Loucy (cell line): ENCODE data around the gene TM4SF1.
A peak's percentile ranks its signal among the peaks of the same experiment; 100 is the strongest.

ENCODE experiments used
- H2AFZ ChIP-seq: fragments of 200-600 bp; sonication (generic); 2 replicates; pipeline ENCODE4 v1.6.0; 2016; ENCODE audit warnings: antibody characterized with exemption, mild to moderate bottlenecking, low read length, moderate library complexity
- H3F3A ChIP-seq: fragments of 200-600 bp; 2 replicates; pipeline ENCODE4 v1.6.0; 2016; ENCODE audit warnings: antibody characterized with exemption, low read depth, mild to moderate bottlenecking
- H3K27me3 ChIP-seq: fragments of 200-600 bp; sonication (generic); 2 replicates; pipeline ENCODE4 v1.6.1; 2014; ENCODE audit warnings: low read length, mild to moderate bottlenecking; ENCODE audit not compliant: insufficient read depth, poor library complexity, severe bottlenecking
- H3K36me3 ChIP-seq: fragments of 200-600 bp; sonication (generic); 2 replicates; pipeline ENCODE4 v1.6.1; 2016; ENCODE audit warnings: low read length; ENCODE audit not compliant: insufficient read depth
- H3K4me1 ChIP-seq: fragments of 200-600 bp; sonication (generic); 2 replicates; pipeline ENCODE4 v1.5.1; 2014; ENCODE audit warnings: low read length, mild to moderate bottlenecking; ENCODE audit not compliant: insufficient read depth, poor library complexity, severe bottlenecking
- H3K4me2 ChIP-seq: fragments of 200-600 bp; sonication (generic); 2 replicates; pipeline ENCODE4 v1.6.0; 2014; ENCODE audit warnings: antibody characterized with exemption, low read length, low read depth, mild to moderate bottlenecking; ENCODE audit not compliant: poor library complexity, severe bottlenecking
- H3K4me3 ChIP-seq: fragments of 200-600 bp; sonication (generic); 2 replicates; pipeline ENCODE4 v1.5.1; 2014; ENCODE audit warnings: low read length, mild to moderate bottlenecking, mixed read lengths; ENCODE audit not compliant: poor library complexity, severe bottlenecking
- H3K79me2 ChIP-seq: fragments of 200-600 bp; sonication (generic); 2 replicates; pipeline ENCODE4 v1.6.1; 2014; ENCODE audit warnings: low read length; ENCODE audit not compliant: insufficient read depth
- H3K9ac ChIP-seq: fragments of 200-600 bp; sonication (generic); 2 replicates; pipeline ENCODE4 v1.6.0; 2014; ENCODE audit warnings: mild to moderate bottlenecking, low read depth, low read length, moderate library complexity; ENCODE audit not compliant: poor library complexity, severe bottlenecking
- H3K9me2 ChIP-seq: fragments of 200-600 bp; sonication (generic); replicated peaks from 2 replicates; pipeline ENCODE4 v1.6.1; 2016; ENCODE audit warnings: low read depth, low read length, mixed read lengths
- H3K9me3 ChIP-seq: fragments of 200-600 bp; sonication (generic); 2 replicates; pipeline ENCODE4 v1.6.1; 2014; ENCODE audit warnings: mild to moderate bottlenecking, antibody characterized with exemption, low read length, low read depth; ENCODE audit not compliant: insufficient read depth
- H4K20me1 ChIP-seq: fragments of 200-600 bp; sonication (generic); 2 replicates; pipeline ENCODE4 v1.6.0; 2014; ENCODE audit warnings: antibody characterized with exemption, low read length, mild to moderate bottlenecking; ENCODE audit not compliant: insufficient read depth, poor library complexity, severe bottlenecking
- EZH2phosphoT487 ChIP-seq: fragments of 200-600 bp; IDR thresholded peaks from 2 replicates; pipeline ENCODE4 v1.6.1; 2018; ENCODE audit warnings: antibody characterized with exemption, mild to moderate bottlenecking, moderate library complexity, borderline replicate concordance
- TF ChIP-seq, protein P1 (sequence below): fragments of 200-600 bp; sonication (generic); conservative IDR thresholded peaks from 2 replicates; pipeline ENCODE4 v1.5.1; 2014; ENCODE audit warnings: mild to moderate bottlenecking, antibody characterized with exemption, low read length

TM4SF1 gene

DNA sequence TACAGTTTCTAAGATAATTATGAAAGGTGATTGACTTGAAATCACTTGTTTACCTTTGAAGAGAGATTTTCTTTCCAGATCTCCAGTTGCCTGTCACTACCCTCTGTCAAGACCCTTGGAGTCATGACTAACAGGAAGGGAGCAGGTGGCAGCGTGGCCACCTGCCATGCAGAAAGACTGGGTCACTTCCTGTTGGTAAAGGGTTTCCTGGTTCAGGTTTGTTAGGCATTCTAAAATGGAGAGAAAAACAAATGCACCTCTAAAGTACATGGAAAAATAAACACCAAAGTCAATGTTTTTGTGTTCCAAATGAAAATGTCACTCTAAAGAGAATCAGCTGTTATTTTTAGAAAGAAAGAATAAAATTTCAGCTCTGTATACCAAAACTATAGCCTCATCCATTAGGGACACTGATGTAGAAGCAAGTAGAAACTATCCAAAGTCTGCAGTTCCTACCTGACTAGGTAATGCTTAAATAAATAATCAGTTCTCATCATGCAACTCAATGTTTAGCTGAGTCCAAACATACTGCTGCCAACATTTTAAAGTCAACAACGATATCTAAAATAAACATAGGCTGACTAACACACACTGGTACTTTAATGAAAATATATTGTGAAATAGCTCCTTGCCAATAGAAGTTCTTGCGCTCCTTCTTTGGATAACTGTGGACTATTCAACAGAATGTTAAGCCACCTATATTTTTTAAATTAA, 23.9 kb upstream of the TM4SF1 start:
- H3K9ac ChIP-seq = no peak overlapping the region
- no peak overlapping the region for H3K4me2 ChIP-seq

DNA sequence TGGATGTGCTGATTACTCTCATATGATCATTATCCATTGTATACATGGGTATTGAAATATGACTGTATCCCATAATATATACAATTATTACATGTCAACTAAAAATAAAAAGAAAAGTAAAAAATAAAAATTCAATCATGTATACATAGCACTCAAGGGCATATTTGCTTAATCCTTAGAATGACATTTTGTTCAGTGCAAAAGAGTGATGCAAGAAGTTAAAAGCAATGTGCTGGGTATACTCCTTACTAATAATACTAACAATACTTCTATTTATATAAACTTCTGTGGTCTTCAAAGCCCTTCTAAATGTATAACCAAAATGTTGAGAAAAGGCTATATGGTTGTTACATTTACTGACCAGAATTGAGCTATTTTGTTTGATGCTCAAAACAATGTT, 23.2 kb upstream of the TM4SF1 start:
- Histone ChIP-seq H3K4me3 (no peak overlapping the region), H3K27me3 (no peaks in the 10 kb centered on the region), H3F3A (no peaks in the 10 kb centered on the region), H4K20me1 (no peaks in the 10 kb centered on the region), H3K9me3 (no peaks in the 10 kb centered on the region), H3K36me3 (no peaks in the 10 kb centered on the region), H2AFZ (no peak overlapping the region), H3K4me1 (peaks cover 5% of the 10 kb centered on the region), H3K4me2 (no peak overlapping the region), H3K9ac (no peak overlapping the region), H3K79me2 (no peaks in the 10 kb centered on the region), H3K9me2 (no peaks in the 10 kb centered on the region)
- TF ChIP-seq, protein P1, sequence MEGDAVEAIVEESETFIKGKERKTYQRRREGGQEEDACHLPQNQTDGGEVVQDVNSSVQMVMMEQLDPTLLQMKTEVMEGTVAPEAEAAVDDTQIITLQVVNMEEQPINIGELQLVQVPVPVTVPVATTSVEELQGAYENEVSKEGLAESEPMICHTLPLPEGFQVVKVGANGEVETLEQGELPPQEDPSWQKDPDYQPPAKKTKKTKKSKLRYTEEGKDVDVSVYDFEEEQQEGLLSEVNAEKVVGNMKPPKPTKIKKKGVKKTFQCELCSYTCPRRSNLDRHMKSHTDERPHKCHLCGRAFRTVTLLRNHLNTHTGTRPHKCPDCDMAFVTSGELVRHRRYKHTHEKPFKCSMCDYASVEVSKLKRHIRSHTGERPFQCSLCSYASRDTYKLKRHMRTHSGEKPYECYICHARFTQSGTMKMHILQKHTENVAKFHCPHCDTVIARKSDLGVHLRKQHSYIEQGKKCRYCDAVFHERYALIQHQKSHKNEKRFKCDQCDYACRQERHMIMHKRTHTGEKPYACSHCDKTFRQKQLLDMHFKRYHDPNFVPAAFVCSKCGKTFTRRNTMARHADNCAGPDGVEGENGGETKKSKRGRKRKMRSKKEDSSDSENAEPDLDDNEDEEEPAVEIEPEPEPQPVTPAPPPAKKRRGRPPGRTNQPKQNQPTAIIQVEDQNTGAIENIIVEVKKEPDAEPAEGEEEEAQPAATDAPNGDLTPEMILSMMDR = no peak
- TF ChIP-seq EZH2phosphoT487 = no peak

More for the DNA sequence above, 23.9 kb upstream of the TM4SF1 start:
- Histone ChIP-seq H2AFZ (peak overlapping the region; percentile 29; the same call in 1 of the 2 replicates), H3K9me3 (no peaks in the 10 kb centered on the region), H3F3A (no peaks in the 10 kb centered on the region), H3K79me2 (no peaks in the 10 kb centered on the region), H4K20me1 (no peaks in the 10 kb centered on the region), H3K36me3 (no peaks in the 10 kb centered on the region), H3K4me1 (peaks cover 5% of the 10 kb centered on the region), H3K4me3 (no peak overlapping the region), H3K9me2 (no peaks in the 10 kb centered on the region), H3K27me3 (no peaks in the 10 kb centered on the region)
- no peak for TF ChIP-seq EZH2phosphoT487
- TF ChIP-seq, protein P1 = no peak

DNA sequence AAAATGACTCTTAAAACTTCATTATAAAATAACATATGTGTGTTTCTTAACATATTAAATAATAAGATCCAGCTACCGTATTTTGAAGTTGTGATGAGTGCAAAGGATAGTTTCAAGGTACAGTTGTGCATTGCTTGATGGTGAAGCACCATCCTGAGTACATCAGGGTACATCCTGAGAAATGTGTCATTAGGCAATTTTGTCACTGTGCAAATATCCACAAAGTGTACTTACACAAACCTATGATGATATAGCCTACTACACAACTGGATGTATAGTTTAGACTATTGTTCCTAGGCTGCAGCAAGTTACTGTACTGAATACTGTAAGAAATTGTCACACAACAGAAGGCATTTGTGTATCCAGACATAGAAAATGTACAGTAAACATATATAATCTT, 20.8 kb upstream of the TM4SF1 start:
- Histone ChIP-seq H3K9ac (no peak overlapping the region), H3K4me2 (no peak overlapping the region), H3K79me2 (no peaks in the 10 kb centered on the region), H3K9me3 (no peaks in the 10 kb centered on the region), H2AFZ (no peak overlapping the region), H3K27me3 (no peaks in the 10 kb centered on the region), H3K36me3 (no peaks in the 10 kb centered on the region), H3F3A (no peaks in the 10 kb centered on the region), H4K20me1 (no peaks in the 10 kb centered on the region), H3K4me1 (peaks cover 9% of the 10 kb centered on the region), H3K4me3 (no peak overlapping the region), H3K9me2 (no peaks in the 10 kb centered on the region)
- no peak for TF ChIP-seq EZH2phosphoT487
- TF ChIP-seq, protein P1 = no peak
